ENCODE measurements around the gene STARD13. TPM values are rescaled to one million over a fixed set of nuclear protein-coding genes. Genes with fewer than 3 reads are reported as not detected.
A peak's percentile ranks its signal among the peaks of the same experiment; 100 is the strongest.

Gene STARD13
- total RNA-seq, 2 donors from 2014 or later = 18.9 to 29.7 TPM

GRCh38 chr13:33184112-33184490, 101.5 kb downstream of the STARD13 start:
- peak overlapping the region in 3 of 4 donors; percentile 63 to 82 (median 70) for H3K27ac ChIP-seq
- no peaks in the 10 kb centered on the region for H3K9me3 ChIP-seq
- ATAC-seq (no peak), DNase-seq (no peak)
- no peak for TF ChIP-seq CTCF (IDR thresholded peaks at IDR 0.05)
- no peak for TF ChIP-seq POLR2A (IDR thresholded peaks at IDR 0.05)
- peaks cover 63% of the 10 kb centered on the region for H3K4me1 ChIP-seq
- H3K27me3 ChIP-seq = no peaks in the 10 kb centered on the region
- WGBS, 2 donors = 78 to 87% methylated on average over 2 of the region's 2 CpGs
- intact Hi-C loops (cut with DNase I) = no loop called here
- no peak overlapping the region for H3K4me3 ChIP-seq
- H3K36me3 ChIP-seq (replicated peaks in 1 of 2; ENCODE audit: insufficient read depth in 1 of 2, low read depth in 2 of 2) = no peaks in the 10 kb centered on the region

GRCh38 chr13:33183431-33184111, 102.0 kb downstream of the STARD13 start:
- H3K27me3 ChIP-seq = no peaks in the 10 kb centered on the region
- peak overlapping the region in 3 of 4 donors; percentile 63 to 82 (median 70) for H3K27ac ChIP-seq
- TF ChIP-seq CTCF (IDR thresholded peaks at IDR 0.05) (no peak), POLR2A (IDR thresholded peaks at IDR 0.05) (no peak)
- H3K36me3 ChIP-seq (replicated peaks in 1 of 2; ENCODE audit: insufficient read depth in 1 of 2, low read depth in 2 of 2) = no peaks in the 10 kb centered on the region
- intact Hi-C loops (cut with DNase I) = no loop called here
- ATAC-seq = no peak
- WGBS, 2 donors = 74 to 81% methylated on average over 3 of the region's 3 CpGs
- no peaks in the 10 kb centered on the region for H3K9me3 ChIP-seq
- no peak for DNase-seq
- peaks cover 68% of the 10 kb centered on the region for H3K4me1 ChIP-seq
- H3K4me3 ChIP-seq = no peak overlapping the region

GRCh38 chr13:33182729-33183128, 102.8 kb downstream of the STARD13 start:
- Histone ChIP-seq H3K36me3 (replicated peaks in 1 of 2; ENCODE audit: insufficient read depth in 1 of 2, low read depth in 2 of 2) (no peaks in the 10 kb centered on the region), H3K27me3 (no peaks in the 10 kb centered on the region), H3K4me1 (peaks cover 68% of the 10 kb centered on the region), H3K4me3 (no peak overlapping the region), H3K9me3 (no peaks in the 10 kb centered on the region), H3K27ac (peak overlapping the region in 3 of 4 donors; percentile 63 to 82 (median 70))
- 16 to 17% methylated on average over 9 of the region's 9 CpGs for WGBS, 2 donors
- no peak for TF ChIP-seq POLR2A (IDR thresholded peaks at IDR 0.05)
- TF ChIP-seq CTCF (IDR thresholded peaks at IDR 0.05) = no peak
- intact Hi-C loops (cut with DNase I) = no loop called here
- ATAC-seq (peak; percentile 77), DNase-seq (peak; percentile 52 to 78 (median 62))

- peaks cover 70% of the 10 kb centered on the region for H3K4me1 ChIP-seq
- peak overlapping the region; percentile 6 to 82 (median 70) for H3K27ac ChIP-seq
Measured at GRCh38 chr13:33181264-33181663, 104.3 kb downstream of the STARD13 start.

More at GRCh38 chr13:33181264-33181663, 104.3 kb downstream of the STARD13 start:
- H3K27me3 ChIP-seq = no peaks in the 10 kb centered on the region
- H3K4me3 ChIP-seq = no peak overlapping the region
- no peaks in the 10 kb centered on the region for H3K36me3 ChIP-seq (replicated peaks in 1 of 2; ENCODE audit: insufficient read depth in 1 of 2, low read depth in 2 of 2)
- intact Hi-C loops (cut with DNase I) = no loop called here
- H3K9me3 ChIP-seq = no peaks in the 10 kb centered on the region
- ATAC-seq = no peak
- TF ChIP-seq CTCF (IDR thresholded peaks at IDR 0.05) = no peak
- DNase-seq = no peak
